ENCODE measurements around the gene PEAK1.
A peak's percentile ranks its signal among the peaks of the same experiment; 100 is the strongest.

Gene PEAK1

DNA sequence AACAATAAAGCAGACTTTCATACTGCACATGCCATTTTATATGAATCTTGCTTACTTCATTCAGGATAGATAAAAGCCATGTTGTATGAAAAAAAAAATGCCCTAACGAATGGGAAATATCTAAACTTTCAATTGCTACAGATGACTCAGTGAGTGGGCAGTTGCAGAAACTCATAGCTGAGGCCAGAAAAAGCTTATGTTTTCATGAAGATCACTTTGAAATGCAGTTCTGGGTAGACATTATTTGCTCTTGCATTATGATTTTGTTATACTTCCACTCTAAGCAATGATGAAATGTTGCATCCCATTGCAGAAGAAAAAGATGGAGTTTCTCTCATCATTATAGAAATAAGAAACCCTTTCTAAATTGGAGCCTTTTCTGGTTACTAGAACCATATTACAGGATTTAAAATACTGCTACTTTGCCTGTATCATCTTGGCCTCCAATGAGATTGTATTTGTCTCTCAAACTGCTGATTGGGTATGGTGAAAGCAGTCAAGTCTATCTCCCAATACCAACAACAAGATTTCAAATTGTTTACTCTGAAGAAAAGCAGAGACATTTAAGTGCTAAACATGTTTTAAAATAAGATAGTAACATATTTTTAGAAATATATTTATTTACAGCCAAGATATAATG, 17.0 kb downstream of the PEAK1 start:
- DNase-seq, result peak; percentile 20

GRCh38 chr15:77400258-77400657, 19.6 kb downstream of the PEAK1 start:
- no peak for DNase-seq

DNA sequence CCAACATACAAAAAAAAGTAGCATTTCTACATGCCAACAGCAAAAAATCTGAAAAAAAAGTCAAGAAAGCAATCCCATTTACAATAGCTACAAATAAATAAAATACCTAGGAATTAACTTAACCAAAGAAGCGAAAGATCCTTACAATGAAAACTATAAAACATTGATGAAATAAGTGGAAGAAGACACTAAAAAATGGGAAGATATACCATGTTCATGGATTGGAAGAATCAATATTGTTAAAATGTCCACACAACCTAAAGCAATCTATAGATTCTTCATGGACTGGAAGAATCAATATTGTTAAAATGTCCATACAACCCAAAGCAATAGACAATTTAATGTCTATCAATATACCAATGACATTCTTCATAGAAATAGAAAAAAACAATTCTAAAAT, 21.0 kb downstream of the PEAK1 start:
- no peak for DNase-seq

GRCh38 chr15:77396692-77397091, 23.2 kb downstream of the PEAK1 start:
- DNase-seq, result no peak

DNA sequence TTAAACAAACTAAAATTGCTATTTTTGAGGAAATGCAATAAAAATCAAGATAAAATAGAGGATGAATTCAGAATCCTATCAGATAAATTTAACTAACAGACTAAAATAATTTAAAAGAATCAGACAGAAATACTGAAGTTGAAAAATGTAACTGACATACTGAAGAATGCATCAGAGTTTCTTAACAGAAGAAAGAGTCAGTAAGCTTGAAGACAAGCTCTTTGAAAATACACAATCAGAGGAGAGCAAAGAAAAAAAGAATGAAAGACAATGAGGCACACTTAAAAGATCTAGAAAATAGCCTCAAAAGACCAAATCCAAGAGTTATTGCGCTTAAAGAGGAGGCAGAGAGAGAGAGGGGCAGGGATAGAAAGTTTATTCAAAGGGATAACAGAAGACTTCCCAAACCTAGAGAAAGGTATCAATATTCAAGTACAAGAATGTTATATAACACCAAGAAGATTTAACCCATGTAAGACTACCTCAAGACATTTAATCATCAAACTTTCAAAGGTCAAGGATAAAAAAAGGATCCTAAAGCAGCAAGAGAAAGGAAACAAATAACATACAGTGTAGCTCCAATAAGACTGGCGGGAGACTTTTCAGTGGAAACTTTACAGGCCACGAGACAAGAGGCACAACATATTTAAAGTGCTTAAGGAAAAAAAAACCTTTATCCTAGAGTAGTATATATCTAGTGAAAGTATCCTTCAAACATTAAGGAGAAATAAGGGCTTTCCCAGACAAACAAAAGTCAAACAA, 24.7 kb downstream of the PEAK1 start:
- no peak for DNase-seq

- DNase-seq, result no peak
Observed at GRCh38 chr15:77393471-77393840, 26.4 kb downstream of the PEAK1 start.

DNA sequence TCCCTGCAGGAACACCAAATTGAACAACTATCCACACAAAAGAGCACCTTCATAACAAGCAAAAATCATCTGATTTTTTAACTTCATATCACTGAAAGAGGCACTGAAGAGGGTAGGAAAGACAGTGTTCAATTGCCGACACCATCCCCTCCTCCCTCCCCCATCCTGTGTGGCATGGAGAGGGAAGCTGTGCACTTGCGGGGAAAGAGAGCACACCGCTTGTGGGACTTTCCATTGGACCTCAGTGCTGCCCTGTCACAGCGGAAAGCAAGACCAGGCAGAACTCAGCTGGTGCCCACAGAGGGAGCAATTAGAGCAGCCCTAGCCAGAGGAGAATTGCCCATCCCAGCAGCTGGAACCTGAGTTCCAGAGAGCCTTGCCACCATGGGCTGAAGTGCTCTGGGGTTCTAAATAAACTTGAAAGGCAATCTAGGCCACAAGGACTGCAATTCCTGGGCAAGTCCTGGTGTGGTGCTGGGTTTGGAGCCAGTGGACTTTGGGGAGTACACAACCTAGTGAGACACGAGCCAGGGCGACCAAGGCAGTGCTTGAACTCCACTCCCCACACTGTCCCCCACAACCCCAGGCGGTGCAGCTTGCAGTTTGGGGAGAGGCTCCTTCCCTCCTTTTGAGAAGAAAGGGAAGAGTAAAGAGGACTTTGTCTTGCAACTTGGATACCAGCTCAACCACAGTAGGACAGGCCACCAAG, 27.0 kb downstream of the PEAK1 start:
- DNase-seq, result no peak

DNA sequence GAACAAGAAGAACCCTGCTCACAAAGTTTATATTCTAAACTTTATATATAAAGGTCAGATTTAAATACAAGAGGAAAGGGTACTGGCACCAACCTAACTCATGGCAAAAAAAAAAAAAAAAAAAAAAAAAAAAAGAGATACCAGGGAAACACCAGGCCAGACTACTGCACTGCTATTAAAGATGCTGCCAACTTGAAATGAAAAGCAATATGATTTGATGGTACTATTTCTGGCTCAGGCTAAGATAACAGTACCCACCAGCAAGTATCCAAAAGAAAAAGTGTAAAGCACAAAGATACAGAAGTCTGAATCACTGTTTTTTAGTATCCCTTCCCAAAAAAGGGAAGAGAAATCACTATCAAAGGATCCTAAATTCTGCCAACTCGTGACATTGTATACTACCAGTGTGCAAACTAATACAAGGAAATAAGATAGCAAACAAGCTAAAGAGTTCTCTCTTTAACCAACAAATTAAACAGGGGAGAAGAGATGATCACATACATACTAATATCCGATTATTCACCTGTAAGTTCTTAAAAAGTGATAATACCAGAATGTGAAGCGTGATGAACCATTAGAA, 28.4 kb downstream of the PEAK1 start:
- DNase-seq, result no peak

DNA sequence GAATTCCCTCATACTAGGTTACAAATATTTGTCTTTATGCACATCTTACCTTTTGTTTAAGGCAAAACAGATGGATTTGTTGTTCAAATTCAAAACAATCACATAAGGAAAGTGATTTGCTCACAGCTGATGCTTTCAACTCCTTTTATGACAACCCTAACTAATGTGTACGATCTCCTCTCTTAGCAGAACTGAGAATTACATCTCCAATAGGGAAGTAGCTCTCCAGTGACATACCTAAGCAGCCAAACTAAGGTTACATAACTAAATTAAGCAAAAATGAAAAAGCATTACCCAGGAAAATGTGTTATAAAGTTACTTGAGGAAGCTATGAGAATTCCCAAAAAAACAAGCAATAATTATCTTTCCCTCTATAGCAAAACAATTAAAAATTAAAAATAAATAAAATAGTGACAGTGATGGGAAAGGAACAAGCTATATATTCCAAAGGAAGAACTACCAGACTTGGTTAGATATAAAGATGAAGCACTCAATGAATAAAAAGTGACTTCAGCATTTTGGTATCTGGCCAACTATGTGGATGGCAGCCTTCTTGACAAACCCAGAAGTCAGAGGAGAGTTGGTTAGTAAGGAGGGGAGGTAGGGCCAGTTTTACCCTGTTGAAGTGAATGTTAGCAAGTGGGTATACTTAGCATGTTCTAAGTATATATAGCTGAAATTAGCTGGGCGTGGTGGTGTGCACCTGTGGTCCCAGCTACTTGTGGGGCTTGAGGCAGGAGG, 32.4 kb downstream of the PEAK1 start:
- DNase-seq, result no peak

DNA sequence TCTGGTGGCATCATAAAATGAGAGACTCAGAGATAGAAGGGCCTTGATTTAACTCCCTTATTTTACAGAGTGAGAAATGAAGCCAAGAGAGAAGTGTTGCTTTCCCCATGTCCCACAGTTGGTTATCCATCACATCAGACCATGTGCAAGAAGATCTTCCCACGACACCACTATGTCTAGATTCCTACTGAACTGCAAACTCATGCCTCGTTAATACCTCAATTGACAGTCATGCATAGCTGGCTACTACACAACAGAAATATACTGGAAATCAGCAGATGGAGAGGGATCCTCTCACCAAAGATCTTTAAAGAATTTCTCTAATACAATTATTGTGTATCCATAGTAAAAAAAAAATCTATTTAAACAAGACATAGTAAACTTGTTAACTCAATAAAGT, 33.3 kb downstream of the PEAK1 start:
- DNase-seq, result no peak

- peak; percentile 25 for DNase-seq
Observed at GRCh38 chr15:77384589-77385359, 35.1 kb downstream of the PEAK1 start.

DNA sequence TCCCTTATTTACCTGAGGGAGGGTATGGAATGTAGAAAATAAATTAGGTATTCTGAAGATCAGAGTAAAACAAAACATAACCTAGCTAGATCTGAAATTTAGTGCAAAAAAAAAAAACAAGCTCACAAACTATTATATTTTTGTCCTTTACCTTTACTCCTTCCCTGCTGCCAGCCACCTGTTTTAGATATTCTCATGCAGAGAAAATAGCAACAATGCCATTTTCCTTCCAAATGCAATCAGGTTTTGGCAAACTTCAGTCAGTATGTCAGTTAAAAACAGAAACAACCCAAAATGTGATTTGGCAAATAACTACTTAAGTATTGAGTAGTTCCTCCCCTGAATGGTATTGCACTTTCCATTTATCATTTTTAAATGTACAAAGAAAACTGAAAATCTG, 35.8 kb downstream of the PEAK1 start:
- DNase-seq, result no peak

GRCh38 chr15:77380033-77380432, 39.9 kb downstream of the PEAK1 start:
- DNase-seq, result no peak

GRCh38 chr15:77376770-77377169, 43.1 kb downstream of the PEAK1 start:
- no peak for DNase-seq

DNA sequence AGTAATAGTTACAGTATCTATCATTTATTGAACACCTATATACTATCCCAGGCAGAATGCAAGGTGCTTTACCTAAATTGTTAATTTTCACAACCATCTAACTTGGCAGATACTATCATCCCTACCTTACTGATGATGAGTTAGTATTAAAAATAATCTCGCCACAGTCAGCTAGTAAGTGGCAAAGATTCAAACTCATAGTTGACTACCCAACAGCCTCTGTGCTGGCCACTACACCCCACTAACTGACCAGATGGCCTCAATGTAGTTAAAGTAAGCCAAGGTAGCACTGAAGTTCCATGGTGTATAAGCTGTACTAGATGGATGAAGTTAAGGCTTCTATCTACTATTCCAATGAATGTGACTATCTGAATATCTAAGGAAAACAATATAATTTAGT, 44.8 kb downstream of the PEAK1 start:
- DNase-seq, result no peak

DNA sequence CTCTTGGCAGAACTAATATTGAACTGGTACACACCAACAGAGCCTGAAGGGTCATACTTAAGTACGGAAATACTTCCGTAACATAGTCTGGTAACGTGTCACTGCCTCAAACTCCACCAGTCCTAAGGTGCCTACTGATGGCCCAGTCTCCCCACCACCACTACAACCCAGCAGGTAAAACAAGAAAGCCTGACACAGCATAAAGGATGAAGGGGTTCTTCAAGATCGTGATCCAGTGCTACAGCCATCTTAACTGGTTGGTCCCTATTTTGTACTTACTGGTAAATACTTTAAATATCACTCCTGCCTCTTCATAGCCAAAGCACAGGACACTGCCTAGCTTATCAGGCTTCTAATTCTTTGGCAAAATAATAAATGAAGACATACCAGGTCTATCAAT, 46.5 kb downstream of the PEAK1 start:
- DNase-seq, result no peak

- DNase-seq, result no peak
Observed at GRCh38 chr15:77371850-77372563, 47.9 kb downstream of the PEAK1 start.

GRCh38 chr15:77370580-77370979, 49.3 kb downstream of the PEAK1 start:
- no peak for DNase-seq

DNA sequence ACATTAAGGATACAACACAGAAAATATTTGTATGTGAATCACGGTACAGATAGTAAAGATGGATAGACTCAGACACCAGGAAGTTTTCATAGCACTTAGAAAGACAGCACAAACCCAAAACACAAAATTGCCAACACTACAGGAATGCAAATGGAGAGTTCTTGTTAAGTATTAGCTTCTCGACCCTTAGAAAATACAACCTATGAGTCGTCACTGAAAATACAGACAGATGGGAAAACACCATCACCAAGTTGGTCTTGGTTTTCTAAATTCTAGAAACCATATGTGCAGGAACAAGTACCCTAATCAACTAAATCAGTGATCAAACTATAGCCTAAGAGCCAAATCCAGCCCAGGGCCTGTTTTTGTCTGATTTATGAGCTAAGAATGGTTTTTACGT, 50.7 kb downstream of the PEAK1 start:
- DNase-seq, result no peak

DNA sequence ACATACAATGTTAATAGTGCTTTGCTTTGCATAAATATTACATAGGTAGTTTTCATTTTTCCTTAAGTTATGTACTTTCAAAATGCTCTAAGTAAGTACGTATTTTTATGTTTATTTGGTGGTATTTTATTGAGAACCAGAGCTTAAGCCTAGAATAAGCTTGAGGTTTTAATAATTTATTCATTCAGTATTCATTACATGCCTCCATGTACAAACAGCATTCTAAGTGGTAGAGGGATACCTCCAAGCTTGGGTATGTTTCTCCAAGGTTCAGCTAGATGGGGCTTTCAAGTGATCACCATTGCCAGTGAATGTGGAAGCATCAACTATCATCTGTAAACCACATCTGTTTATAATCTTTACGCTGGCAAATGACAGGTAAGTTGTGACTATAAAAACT, 52.3 kb downstream of the PEAK1 start:
- no peak for DNase-seq

DNA sequence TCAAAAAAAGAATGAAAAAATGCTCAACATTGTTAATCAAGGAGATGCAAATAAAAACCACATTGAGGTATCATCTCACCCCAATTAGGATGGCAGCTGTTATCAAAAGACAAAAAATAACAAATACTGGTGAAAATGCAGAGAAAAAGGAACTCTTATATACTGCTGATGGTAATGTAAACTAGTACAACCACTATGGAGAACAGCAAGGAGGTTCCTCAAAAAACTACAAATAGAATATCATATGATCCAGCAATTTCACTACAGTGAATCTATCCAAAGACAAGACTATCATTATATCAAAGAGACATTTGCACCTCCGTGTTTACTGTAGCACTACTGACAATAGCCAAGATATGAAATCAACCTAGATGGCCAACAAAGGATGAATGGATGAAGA, 58.4 kb downstream of the PEAK1 start:
- no peak for DNase-seq

Data from activated CD4-positive, alpha-beta T cell treated with anti-CD3 and anti-CD28 coated beads, Interleukin-2, amount 50 U/mL, for 16 hours (primary cell).